GM12878 (cell line): ENCODE results near the gene TPP2. TPM values are rescaled to one million over a fixed set of nuclear protein-coding genes. Genes with fewer than 3 reads are reported as not detected.

Experiments
- ATAC-seq: fragments of 200-7000 bp; cut with Tn5 transposase; 3 replicates; pipeline ENCODE4 v1.9.1; 2020; ENCODE audit warnings: mild to moderate bottlenecking, moderate library complexity
- BruUV-seq: library from RNA; stranded (reverse); fragments of 400-500 nt; replicated peaks from 2 replicates; lab custom pipeline; 2021; lab: Mats Ljungman, UMichigan
- CTCF ChIA-PET: fragments of 300-600 bp; sonication (Branson Sonifier 250); formaldehyde crosslinking; extraction: SDS; loops from one replicate; lab custom pipeline; 2021; ENCODE audit warnings: inconsistent platforms; lab: Yijun Ruan, JAX
- POLR2A ChIA-PET: fragments of 350-600 bp; formaldehyde crosslinking; extraction: SDS; loops from one replicate; lab custom pipeline; 2021; ENCODE audit warnings: inconsistent platforms; lab: Charles Lee
- RAD21 ChIA-PET: fragments of 300-600 bp; sonication (Branson Sonifier 250); formaldehyde crosslinking; loops from one replicate; lab custom pipeline; 2023; ENCODE audit warnings: antibody characterized with exemption; ENCODE audit not compliant: unreplicated experiment; lab: Charles Lee
- SMC1A ChIA-PET: fragments of 300-600 bp; sonication (Branson Sonifier 250); formaldehyde crosslinking; loops from one replicate; lab custom pipeline; 2023; ENCODE audit not compliant: unreplicated experiment, uncharacterized antibody; lab: Charles Lee
- DNase-seq: peaks from one replicate; pipeline ENCODE4 v3.0.0-alpha.2; 2011; ENCODE audit warnings: low read depth, low spot score
- FAIRE-seq: peaks from 3 replicates; lab custom pipeline; 2011; peaks lifted over from hg19 to GRCh38; lab: Jason Lieb, UNC
- H2AFZ ChIP-seq: 2 replicates; pipeline ENCODE4 v1.6.0; 2011; ENCODE audit warnings: low read depth, low read length, control low read depth; ENCODE audit not compliant: control insufficient read depth
- H3K27ac ChIP-seq: 2 replicates; pipeline ENCODE4 v1.5.1; 2011; ENCODE audit warnings: control low read depth; ENCODE audit not compliant: control insufficient read depth, insufficient read depth
- H3K27me3 ChIP-seq, 2 experiments: replicated peaks in 1 of 2; 2 replicates each; pipeline versions ENCODE4 v1.6.0 to v1.6.1; 2011; ENCODE audit warnings: low read length in 1 of 2; ENCODE audit not compliant: control insufficient read depth in 2 of 2, insufficient read depth in 2 of 2
- H3K36me3 ChIP-seq, 2 experiments: 2 replicates each; pipeline ENCODE4 v1.5.1; 2011; ENCODE audit warnings: low read length in 1 of 2; ENCODE audit not compliant: control insufficient read depth in 2 of 2, insufficient read depth in 2 of 2
- H3K4me1 ChIP-seq: 2 replicates; pipeline ENCODE4 v1.6.1; 2011; ENCODE audit warnings: mild to moderate bottlenecking, low read length, moderate library complexity, mixed read lengths; ENCODE audit not compliant: control insufficient read depth, insufficient read depth
- H3K4me2 ChIP-seq: 2 replicates; pipeline ENCODE4 v1.6.0; 2011; ENCODE audit warnings: control low read depth; ENCODE audit not compliant: control insufficient read depth, insufficient read depth
- H3K4me3 ChIP-seq: fragments of 200-600 bp; sonication (generic); 2 replicates; pipeline ENCODE4 v1.5.1; 2016
- H3K79me2 ChIP-seq: 2 replicates; pipeline ENCODE4 v1.6.0; 2011; ENCODE audit warnings: low read length; ENCODE audit not compliant: control insufficient read depth, insufficient read depth
- H3K9ac ChIP-seq: 2 replicates; pipeline ENCODE4 v1.8.0; 2011; ENCODE audit warnings: low read length, control low read depth, mixed read lengths; ENCODE audit not compliant: control insufficient read depth, insufficient read depth
- H3K9me3 ChIP-seq: replicated peaks from 3 replicates; pipeline ENCODE4 v1.5.1; 2011; ENCODE audit warnings: mild to moderate bottlenecking, low read length; ENCODE audit not compliant: control insufficient read depth, insufficient read depth
- H4K20me1 ChIP-seq: 2 replicates; pipeline ENCODE4 v1.6.0; 2011; ENCODE audit not compliant: control insufficient read depth, insufficient read depth
- E2F8 ChIP-seq: fragments of 450-650 bp; IDR thresholded peaks from 2 replicates; pipeline ENCODE4 v1.6.1; 2018; ENCODE audit warnings: mild to moderate bottlenecking, low read depth, moderate library complexity; ENCODE audit not compliant: partially characterized antibody
- E4F1 ChIP-seq: fragments of 450-650 bp; IDR thresholded peaks from 2 replicates; pipeline ENCODE4 v1.6.1; 2018; ENCODE audit warnings: borderline replicate concordance, mild to moderate bottlenecking; ENCODE audit not compliant: partially characterized antibody
- EGR1 ChIP-seq, 2 experiments: IDR thresholded peaks; 1 replicate in 1 of 2; 2 replicates in 1 of 2; pipeline ENCODE4 v1.6.1; 2011 to 2012; ENCODE audit warnings: low read depth in 2 of 2, low read length in 2 of 2, borderline replicate concordance in 1 of 2, mild to moderate bottlenecking in 1 of 2, moderate library complexity in 1 of 2
- FOXM1 ChIP-seq: IDR thresholded peaks from 2 replicates; pipeline ENCODE4 v1.6.1; 2012; ENCODE audit warnings: low read depth, mild to moderate bottlenecking, inconsistent platforms, low read length, moderate library complexity
- NFYA ChIP-seq: IDR thresholded peaks from 2 replicates; pipeline ENCODE4 v1.6.1; 2011; ENCODE audit warnings: low read depth, mild to moderate bottlenecking, low read length, improper control_type of control experiment, borderline replicate concordance
- WGBS: methylation state at CpG from one replicate; pipeline ENCODE4 v1.1.6; 2016; ENCODE audit warnings: low lambda C conversion rate; ENCODE audit not compliant: insufficient replicate concordance, insufficient coverage; ENCODE audit errors: missing lambda C conversion rate; 5-methylcytosine and 5-hydroxymethylcytosine counted together
- in situ Hi-C: fragments of 300-500 bp; cut with MboI; formaldehyde crosslinking; loops from 9 replicates; pipeline ENCODE4 v1.14.3; 2018; ENCODE audit warnings: mixed read lengths
- intact Hi-C: fragments of 100-400 bp; cut with micrococcal nuclease; formaldehyde crosslinking; loops from one replicate; pipeline ENCODE4 v1.14.2; 2022; ENCODE audit not compliant: unreplicated experiment
- polyA plus RNA-seq, 11 experiments: library from polyadenylated mRNA; depleted of rRNA in 4 of 11; unstranded in 6 of 11; stranded (reverse) in 5 of 11; fragments of >200 nt; fragmentation: Nextera tagmentation in 4 of 11; fragmentation: Illumina TruSeq in 1 of 11; extraction: Ambion mirVana in 4 of 11; extraction: Trizol in 1 of 11; gene quantifications; 1 replicate in 1 of 11; 2 replicates in 10 of 11; pipeline versions ENCODE4 v1.2.1 to v1.2.3, GENCODE V29; 2011 to 2016; ENCODE audit warnings: inconsistent platforms in 2 of 11, missing spikeins in 2 of 11, low read depth in 1 of 11
- total RNA-seq, 4 experiments: library from RNA; depleted of rRNA in 3 of 4; stranded (reverse); fragments of >200 nt in 3 of 4; fragmentation: Illumina TruSeq in 1 of 4; extraction: Trizol in 1 of 4; gene quantifications; 2 replicates each; pipeline versions ENCODE4 v1.2.1 to v1.2.3, GENCODE V29; 2013 to 2021

TPP2 gene
- total and polyA plus RNA-seq, 10 of the 15 experiments (the other 5 are each of a cell fraction or from before 2014, with no cell fraction given) = 18.4 to 82.3 (median 55.4) TPM

DNA sequence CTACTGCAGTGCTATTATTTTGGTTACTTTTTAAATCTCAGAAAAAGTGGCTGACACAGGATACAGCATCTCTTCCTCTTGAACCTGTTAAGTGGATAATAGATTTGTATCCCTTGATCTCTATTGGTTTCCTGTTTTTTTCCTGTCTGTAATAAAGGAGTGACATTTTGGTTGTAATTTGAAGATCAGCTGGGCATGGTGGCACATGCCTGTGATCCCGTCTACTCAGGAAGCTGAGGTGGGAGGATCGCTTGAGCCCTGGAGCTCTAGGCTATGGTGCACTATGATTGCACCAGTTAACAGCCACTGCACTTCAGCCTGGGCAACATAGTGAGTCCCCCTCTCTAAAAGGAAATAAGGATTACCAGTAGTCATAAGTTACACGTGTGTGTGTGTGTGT lies 51.3 kb downstream of the TPP2 start:
- 95% methylated on average over 3 of the region's 3 CpGs for WGBS
- Histone ChIP-seq H3K9ac (no peak overlapping the region), H4K20me1 (no peaks in the 10 kb centered on the region), H3K9me3 (no peaks in the 10 kb centered on the region), H2AFZ (no peak overlapping the region), H3K4me1 (no peaks in the 10 kb centered on the region), H3K36me3 (peaks cover 2 to 47% of the 10 kb centered on the region in 2 experiments), H3K4me2 (no peak overlapping the region), H3K4me3 (no peak overlapping the region), H3K79me2 (no peaks in the 10 kb centered on the region), H3K27ac (no peak overlapping the region), H3K27me3 (no peaks in the 10 kb centered on the region)
- intact Hi-C loops = no loop called here
- ChIA-PET SMC1A (no interaction called here), RAD21 (no interaction called here), POLR2A (no interaction called here), CTCF (no interaction called here)
- TF ChIP-seq E4F1 (no peak), EGR1 (IDR thresholded peaks at IDR 0.05; ENCODE audit: borderline replicate concordance in 1 of 2, low read depth in 2 of 2, low read length in 2 of 2) (no peak), NFYA (no peak), E2F8 (no peak), FOXM1 (no peak)
- in situ Hi-C loops = no loop called here
- DNase-seq = no peak
- ATAC-seq = no peak
- FAIRE-seq = no peak
- BruUV-seq = no TSS peak
